K562 (cell line): ENCODE data around the gene PRPH2. TPM values are rescaled to one million over a fixed set of nuclear protein-coding genes. Genes with fewer than 3 reads are reported as not detected.

Source experiments
- ATAC-seq: fragments of 200-7000 bp; cut with Tn5 transposase; 3 replicates; pipeline ENCODE4 v1.9.1; 2020; ENCODE audit warnings: moderate library complexity
- BruUV-seq: library from RNA; stranded (reverse); fragments of 400-500 nt; replicated peaks from 2 replicates; lab custom pipeline; 2021; lab: Mats Ljungman, UMichigan
- CTCF ChIA-PET: fragments of 300-600 bp; formaldehyde crosslinking; extraction: SDS; loops from one replicate; lab custom pipeline; 2021; ENCODE audit warnings: low intra/inter-chr PET ratio; lab: Yijun Ruan, JAX
- POLR2A ChIA-PET: fragments of 300-600, 350-650 bp; sonication (Branson Sonifier 250); formaldehyde crosslinking; extraction: SDS; loops from one replicate; lab custom pipeline; 2021; ENCODE audit warnings: antibody characterized with exemption, inconsistent platforms; lab: Yijun Ruan, JAX
- DNase-seq, 4 experiments: peaks; one replicate each; pipeline versions ENCODE4 v3.0.0 to v3.0.0-alpha.2; 2011 to 2018; ENCODE audit warnings: low spot score in 3 of 4, mixed read lengths in 3 of 4; ENCODE audit errors: extremely low read depth in 1 of 4
- FAIRE-seq: peaks from 2 replicates; lab custom pipeline; 2011; peaks lifted over from hg19 to GRCh38; lab: Jason Lieb, UNC
- H2AFZ ChIP-seq: 2 replicates; pipeline ENCODE4 v1.6.0; 2011; ENCODE audit warnings: low read depth, low read length, control low read depth, inconsistent platforms
- H3K27ac ChIP-seq: fragments of 200-600 bp; 3 replicates; pipeline ENCODE4 v1.8.0; 2011; ENCODE audit warnings: low read depth, mild to moderate bottlenecking, control low read depth, inconsistent platforms, low read length, moderate library complexity, mixed read lengths; ENCODE audit errors: extremely low read depth
- H3K27me3 ChIP-seq, 2 experiments: fragments of 300-600 bp in 1 of 2; 2 replicates in 1 of 2; 3 replicates in 1 of 2; pipeline versions ENCODE4 v1.6.0 to v1.8.0; 2011; ENCODE audit warnings: inconsistent platforms in 2 of 2, low read length in 2 of 2, mild to moderate bottlenecking in 1 of 2, mixed read lengths in 1 of 2, moderate library complexity in 1 of 2; ENCODE audit not compliant: control insufficient read depth in 2 of 2, insufficient read depth in 2 of 2
- H3K36me3 ChIP-seq: fragments of 300-600 bp; 3 replicates; pipeline ENCODE4 v1.8.0; 2011; ENCODE audit warnings: mild to moderate bottlenecking, low read length, inconsistent platforms; ENCODE audit not compliant: control insufficient read depth, insufficient read depth
- H3K4me1 ChIP-seq, 2 experiments: fragments of 200-600 bp in 1 of 2; replicated peaks in 1 of 2; 2 replicates in 1 of 2; 3 replicates in 1 of 2; pipeline versions ENCODE4 v1.5.1 to v1.8.0; 2011; ENCODE audit warnings: inconsistent platforms in 2 of 2, low read length in 2 of 2, mild to moderate bottlenecking in 1 of 2, mixed read lengths in 1 of 2, moderate library complexity in 1 of 2; ENCODE audit not compliant: control insufficient read depth in 2 of 2, insufficient read depth in 2 of 2
- H3K4me2 ChIP-seq: 2 replicates; pipeline ENCODE4 v1.6.1; 2011; ENCODE audit warnings: low read length, control low read depth, inconsistent platforms, mixed read lengths; ENCODE audit not compliant: insufficient read depth
- H3K4me3 ChIP-seq: fragments of 200-600 bp; sonication (generic), shearing (Covaris generic); 2 replicates; pipeline ENCODE4 v1.5.1; 2016; ENCODE audit warnings: control low read depth, inconsistent platforms
- H3K79me2 ChIP-seq: fragments of 200-600 bp; 3 replicates; pipeline ENCODE4 v1.8.0; 2011; ENCODE audit warnings: low read length, inconsistent platforms; ENCODE audit not compliant: control insufficient read depth, insufficient read depth
- H3K9ac ChIP-seq, 2 experiments: 2 replicates each; pipeline versions ENCODE4 v1.6.0 to v1.6.1; 2011; ENCODE audit warnings: low read depth in 2 of 2, low read length in 2 of 2, control low read depth in 1 of 2, inconsistent platforms in 1 of 2, mild to moderate bottlenecking in 1 of 2, mixed read lengths in 1 of 2; ENCODE audit not compliant: insufficient read depth in 1 of 2
- H3K9me1 ChIP-seq: one replicate; pipeline ENCODE4 v1.6.0; 2011; ENCODE audit warnings: inconsistent platforms, mild to moderate bottlenecking, low read length, moderate library complexity; ENCODE audit not compliant: control insufficient read depth, insufficient read depth
- H3K9me3 ChIP-seq: replicated peaks from 2 replicates; pipeline ENCODE4 v1.5.1; 2011; ENCODE audit warnings: low read depth, low read length, inconsistent platforms; ENCODE audit not compliant: control insufficient read depth, insufficient read depth
- H4K20me1 ChIP-seq: replicated peaks from 2 replicates; pipeline ENCODE4 v1.6.1; 2011; ENCODE audit warnings: low read length, inconsistent platforms, mixed read lengths; ENCODE audit not compliant: control insufficient read depth, insufficient read depth
- CBX5 ChIP-seq: IDR thresholded peaks from 2 replicates; pipeline ENCODE4 v1.6.1; 2014; ENCODE audit warnings: low read depth, borderline replicate concordance
- EHMT2 ChIP-seq: fragments of 450-650 bp; IDR thresholded peaks from 2 replicates; pipeline ENCODE4 v1.6.1; 2018; ENCODE audit warnings: antibody characterized with exemption
- FOXM1 ChIP-seq, 2 experiments: fragments of 450-650 bp in 1 of 2; sonication (generic) in 1 of 2; formaldehyde crosslinking in 1 of 2; IDR thresholded peaks; 2 replicates each; pipeline versions ENCODE4 v1.6.1 to v1.9.0; 2017 to 2022; ENCODE audit warnings: low read depth in 2 of 2, mild to moderate bottlenecking in 2 of 2, missing genetic modification reagents in 1 of 2, moderate library complexity in 1 of 2
- GABPA ChIP-seq: fragments of 200-800 bp; sonication (Bioruptor generic); conservative IDR thresholded peaks from 2 replicates; pipeline ENCODE4 v1.6.1; 2016; ENCODE audit warnings: low read depth, missing genetic modification characterization, missing compliant biosample characterization
- HMBOX1 ChIP-seq: sonication (generic); IDR thresholded peaks from 2 replicates; pipeline ENCODE4 v1.6.1; 2016
- KLF6 ChIP-seq: fragments of 250-450 bp; sonication (Bioruptor Pico); IDR thresholded peaks from 2 replicates; pipeline ENCODE4 v1.4.0; 2020; ENCODE audit warnings: mild to moderate bottlenecking, moderate library complexity, borderline replicate concordance
- MCM3 ChIP-seq: fragments of 450-650 bp; IDR thresholded peaks from 2 replicates; pipeline ENCODE4 v1.6.1; 2016
- NCOA4 ChIP-seq: fragments of 450-650 bp; IDR thresholded peaks from 2 replicates; pipeline ENCODE4 v1.6.1; 2018; ENCODE audit warnings: mild to moderate bottlenecking; ENCODE audit not compliant: partially characterized antibody
- PATZ1 ChIP-seq: fragments of 250-450 bp; sonication (Bioruptor Pico); IDR thresholded peaks from 2 replicates; pipeline ENCODE4 v1.5.0; 2020; ENCODE audit warnings: mild to moderate bottlenecking, borderline replicate concordance
- PBX2 ChIP-seq, 2 experiments: IDR thresholded peaks in 1 of 2; conservative IDR thresholded peaks in 1 of 2; 2 replicates each; pipeline ENCODE4 v1.6.1; 2016; ENCODE audit warnings: low read depth in 2 of 2, mild to moderate bottlenecking in 1 of 2, missing compliant biosample characterization in 1 of 2, missing genetic modification characterization in 1 of 2, moderate library complexity in 1 of 2
- PHB2 ChIP-seq: fragments of 450-650 bp; IDR thresholded peaks from 2 replicates; pipeline ENCODE4 v1.6.1; 2017; ENCODE audit warnings: low read depth
- RFX5 ChIP-seq: IDR thresholded peaks from 2 replicates; pipeline ENCODE4 v1.6.1; 2011; ENCODE audit warnings: low read depth, mild to moderate bottlenecking, improper control_type of control experiment, low read length
- SETDB1 ChIP-seq: IDR thresholded peaks from one replicate; pipeline ENCODE4 v1.6.1; 2012; ENCODE audit warnings: low read length, control low read depth, inconsistent platforms
- SMARCE1 ChIP-seq: fragments of 450-650 bp; IDR thresholded peaks from 2 replicates; pipeline ENCODE4 v1.7.1; 2016; ENCODE audit warnings: mild to moderate bottlenecking
- ZFP30 ChIP-seq: fragments of 250-450 bp; sonication (Bioruptor Pico); IDR thresholded peaks from 2 replicates; pipeline ENCODE4 v1.8.0; 2022; ENCODE audit warnings: moderate library complexity, mild to moderate bottlenecking, inconsistent platforms, borderline replicate concordance
- WGBS: fragments of 100-300 bp; shearing (Covaris generic); methylation state at CpG from one replicate; pipeline ENCODE4 v1.1.6; 2016; ENCODE audit warnings: low coverage, mixed read lengths; ENCODE audit not compliant: insufficient coverage; ENCODE audit errors: missing lambda C conversion rate; 5-methylcytosine and 5-hydroxymethylcytosine counted together
- in situ Hi-C: fragments of 300-500 bp; cut with MboI; formaldehyde crosslinking; loops from 4 replicates; pipeline ENCODE4 v1.15.0; 2018; ENCODE audit warnings: inconsistent platforms, mixed read lengths
- intact Hi-C: fragments of 100-400 bp; cut with micrococcal nuclease; formaldehyde crosslinking; loops from 2 replicates; pipeline ENCODE4 v1.14.2; 2022
- polyA plus RNA-seq, 8 experiments: library from polyadenylated mRNA; depleted of rRNA in 4 of 8; stranded (reverse) in 5 of 8; unstranded in 3 of 8; fragments of >200 nt; fragmentation: Nextera tagmentation in 2 of 8; fragmentation: Illumina TruSeq in 1 of 8; extraction: Ambion mirVana in 2 of 8; extraction: Trizol in 1 of 8; gene quantifications; 2 replicates each; pipeline versions ENCODE4 v1.2.1 to v1.2.3, GENCODE V29; 2011 to 2014; ENCODE audit warnings: inconsistent platforms in 1 of 8, missing spikeins in 1 of 8
- total RNA-seq, 7 experiments: library from RNA; depleted of rRNA in 6 of 7; stranded (reverse); fragments of >200 nt in 6 of 7; fragmentation: Illumina TruSeq in 2 of 7; extraction: Trizol in 2 of 7; gene quantifications; 2 replicates each; pipeline versions ENCODE4 v1.2.1 to v1.2.3, GENCODE V29; 2011 to 2021; ENCODE audit warnings: low replicate concordance in 1 of 7

PRPH2 gene
- total and polyA plus RNA-seq, 9 of the 15 experiments (the other 6 are each of a cell fraction or from before 2014, with no cell fraction given) = 0.03 to 0.11 (median 0.03) TPM; not detected in 5

- TF ChIP-seq HMBOX1 (peak; percentile 31; the same call in 1 of the 2 replicates), PBX2 (CRISPR knock-in tag; IDR thresholded peaks at IDR 0.05; ENCODE audit: low read depth) (0 out of 2 replicates have a peak, but pooled peaks have one; percentile 20), PBX2 (tag; conservative IDR thresholded peaks at IDR 0.05; ENCODE audit: low read depth) (peak; percentile 94), RFX5 (no peak)
These were observed 19.9 kb upstream of the PRPH2 start (continued) for GRCh38 chr6:42742116-42742894.

- no peak overlapping the region for H2AFZ ChIP-seq
- intact Hi-C loops = no loop called here
- H3K4me3 ChIP-seq = no peak overlapping the region
- FAIRE-seq (no peak), ATAC-seq (no peak), DNase-seq (no peak)
- peaks cover 2 to 13% of the 10 kb centered on the region in 2 experiments; a peak in 3 of 5 replicates for H3K4me1 ChIP-seq
- H3K36me3 ChIP-seq = peaks cover 7% of the 10 kb centered on the region; the same call in 2 of the 3 replicates
- no peaks in the 10 kb centered on the region for H3K9me3 ChIP-seq
- peaks cover 24% of the 10 kb centered on the region for H3K79me2 ChIP-seq
- no TSS peak for BruUV-seq
- WGBS = 5% methylated on average over 3 of the region's 3 CpGs
- H3K9me1 ChIP-seq = no peaks in the 10 kb centered on the region
- no peak overlapping the region for H3K9ac ChIP-seq
- H3K4me2 ChIP-seq = no peak overlapping the region
- no peaks in the 10 kb centered on the region for H3K27me3 ChIP-seq
- POLR2A ChIA-PET = interaction anchor here (0.8 to 2.8 kb wide), 6 partner anchors 12 to 139 kb away, joined by 3 to 14 read pairs (median 4); partner anchors contain the start of genes BICRAL and RPL7L1
- peaks cover 6% of the 10 kb centered on the region for H4K20me1 ChIP-seq
- CTCF ChIA-PET = no interaction called here
- H3K27ac ChIP-seq = no peak overlapping the region
- in situ Hi-C loops = no loop called here
- no peak for TF ChIP-seq PATZ1 (CRISPR knock-in tag)
- TF ChIP-seq PHB2 = no peak
- no peak for TF ChIP-seq KLF6
- no peak for TF ChIP-seq SETDB1
- no peak for TF ChIP-seq EHMT2
- no peak for TF ChIP-seq ZFP30 (CRISPR knock-in tag)
- no peak for TF ChIP-seq NCOA4
- TF ChIP-seq CBX5 = no peak
- TF ChIP-seq SMARCE1 = no peak
- TF ChIP-seq MCM3 = no peak
- no peak for TF ChIP-seq GABPA (tag)
- no peak for TF ChIP-seq FOXM1 (IDR thresholded peaks at IDR 0.05; ENCODE audit: low read depth)
- TF ChIP-seq FOXM1 (CRISPR knock-in tag; IDR thresholded peaks at IDR 0.05; ENCODE audit: low read depth) = no peak
These were observed 18.3 kb upstream of the PRPH2 start for GRCh38 chr6:42740725-42741124.
